ENCODE results near the gene GRK1. TPM values are rescaled to one million over a fixed set of nuclear protein-coding genes. Genes with fewer than 3 reads are reported as not detected.

Gene GRK1
- total and polyA plus RNA-seq, 2 of the 13 experiments (the other 11 are each of a cell fraction or from before 2014, with no cell fraction given): 0.07 to 0.12 TPM

DNA sequence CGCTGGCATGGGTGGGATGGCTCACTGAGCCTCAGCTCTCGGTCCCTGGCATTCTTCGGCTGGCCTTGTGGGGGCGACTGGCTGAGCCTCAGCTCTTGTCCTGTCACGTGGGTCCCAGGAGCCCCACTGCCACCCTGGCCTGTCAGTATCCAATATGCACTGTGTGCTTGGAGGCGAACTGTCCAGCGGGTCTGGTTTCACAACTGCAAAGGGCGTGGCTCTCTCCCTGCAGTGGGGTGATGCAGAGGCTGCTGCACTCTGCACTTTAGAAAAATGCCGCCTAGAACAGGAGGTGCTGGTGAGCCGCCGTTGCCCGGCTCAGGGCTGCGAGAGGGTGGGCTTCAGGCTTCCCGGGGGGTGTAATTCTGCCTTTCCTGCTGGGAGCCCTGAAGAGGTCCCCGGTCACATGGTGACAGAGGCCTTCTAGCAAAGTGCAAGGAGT is 75.0 kb downstream of the GRK1 start (continued):
- TF ChIP-seq SKI (IDR thresholded peaks at IDR 0.05; ENCODE audit: partially characterized antibody) (no peak), MAFK (conservative IDR thresholded peaks at IDR 0.05 in 1 of 2, IDR thresholded peaks at IDR 0.05 in 1 of 2; ENCODE audit: low read length in 2 of 2) (no peak), YEATS2 (CRISPR knock-in tag; IDR thresholded peaks at IDR 0.05; ENCODE audit: borderline replicate concordance) (no peak), ARNT2 (CRISPR knock-in tag; IDR thresholded peaks at IDR 0.05; ENCODE audit: low read depth) (0 out of 2 replicates have a peak, but pooled peaks have one; percentile 33), YY1 (IDR thresholded peaks at IDR 0.05; ENCODE audit: insufficient read depth, insufficient replicate concordance, low read depth, low read length) (peak; percentile 36), ZNF556 (CRISPR knock-in tag; IDR thresholded peaks at IDR 0.05; ENCODE audit: borderline replicate concordance) (peak; percentile 60; the same call in 1 of the 2 replicates), ZNF546 (CRISPR knock-in tag; conservative IDR thresholded peaks at IDR 0.05) (no peak), SMAD1 (CRISPR knock-in tag; IDR thresholded peaks at IDR 0.05; ENCODE audit: borderline replicate concordance, low read depth) (peak; percentile 55; the same call in 1 of the 2 replicates), HNF4G (IDR thresholded peaks at IDR 0.05; ENCODE audit: borderline replicate concordance, low read depth, low read length) (peak; percentile 32; the same call in 1 of the 2 replicates), HNF4G (CRISPR knock-in tag; IDR thresholded peaks at IDR 0.05; ENCODE audit: borderline replicate concordance, low read depth) (no peak), ZBTB21 (CRISPR knock-in tag; IDR thresholded peaks at IDR 0.05) (no peak), ZNF850 (CRISPR knock-in tag; conservative IDR thresholded peaks at IDR 0.05) (no peak), DMAP1 (CRISPR knock-in tag; IDR thresholded peaks at IDR 0.05) (peak; percentile 74), ZNF510 (CRISPR knock-in tag; IDR thresholded peaks at IDR 0.05; ENCODE audit: low read depth) (no peak), NKX3-1 (CRISPR knock-in tag; IDR thresholded peaks at IDR 0.05) (no peak), ZZZ3 (CRISPR knock-in tag; IDR thresholded peaks at IDR 0.05; ENCODE audit: borderline replicate concordance) (no peak), NFE2 (CRISPR knock-in tag; IDR thresholded peaks at IDR 0.05) (no peak), TAF15 (IDR thresholded peaks at IDR 0.05; ENCODE audit: low read depth, low read length, poor library complexity, severe bottlenecking) (no peak), POLR2AphosphoS2 (IDR thresholded peaks at IDR 0.05; ENCODE audit: low read depth, low read length) (no peak), NCOA5 (CRISPR knock-in tag; IDR thresholded peaks at IDR 0.05) (no peak), SUZ12 (IDR thresholded peaks at IDR 0.05; ENCODE audit: low read depth, low read length) (no peak), IRX3 (CRISPR knock-in tag; IDR thresholded peaks at IDR 0.05; ENCODE audit: borderline replicate concordance, low read depth) (no peak), TMF1 (CRISPR knock-in tag; IDR thresholded peaks at IDR 0.05; ENCODE audit: low read depth) (no peak), ZBTB7B (CRISPR knock-in tag; IDR thresholded peaks at IDR 0.05) (peak; percentile 68; the same call in 1 of the 2 replicates), NBN (conservative IDR thresholded peaks at IDR 0.05) (no peak), ZNF614 (CRISPR knock-in tag; IDR thresholded peaks at IDR 0.05; ENCODE audit: borderline replicate concordance) (no peak)
- TF ChIP-seq, protein P1, sequence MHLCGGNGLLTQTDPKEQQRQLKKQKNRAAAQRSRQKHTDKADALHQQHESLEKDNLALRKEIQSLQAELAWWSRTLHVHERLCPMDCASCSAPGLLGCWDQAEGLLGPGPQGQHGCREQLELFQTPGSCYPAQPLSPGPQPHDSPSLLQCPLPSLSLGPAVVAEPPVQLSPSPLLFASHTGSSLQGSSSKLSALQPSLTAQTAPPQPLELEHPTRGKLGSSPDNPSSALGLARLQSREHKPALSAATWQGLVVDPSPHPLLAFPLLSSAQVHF (CRISPR knock-in tag; IDR thresholded peaks at IDR 0.05): no peak
- TF ChIP-seq, protein P2, sequence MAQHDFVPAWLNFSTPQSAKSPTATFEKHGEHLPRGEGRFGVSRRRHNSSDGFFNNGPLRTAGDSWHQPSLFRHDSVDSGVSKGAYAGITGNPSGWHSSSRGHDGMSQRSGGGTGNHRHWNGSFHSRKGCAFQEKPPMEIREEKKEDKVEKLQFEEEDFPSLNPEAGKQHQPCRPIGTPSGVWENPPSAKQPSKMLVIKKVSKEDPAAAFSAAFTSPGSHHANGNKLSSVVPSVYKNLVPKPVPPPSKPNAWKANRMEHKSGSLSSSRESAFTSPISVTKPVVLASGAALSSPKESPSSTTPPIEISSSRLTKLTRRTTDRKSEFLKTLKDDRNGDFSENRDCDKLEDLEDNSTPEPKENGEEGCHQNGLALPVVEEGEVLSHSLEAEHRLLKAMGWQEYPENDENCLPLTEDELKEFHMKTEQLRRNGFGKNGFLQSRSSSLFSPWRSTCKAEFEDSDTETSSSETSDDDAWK (CRISPR knock-in tag; IDR thresholded peaks at IDR 0.05): no peak
- TF ChIP-seq, protein P3, sequence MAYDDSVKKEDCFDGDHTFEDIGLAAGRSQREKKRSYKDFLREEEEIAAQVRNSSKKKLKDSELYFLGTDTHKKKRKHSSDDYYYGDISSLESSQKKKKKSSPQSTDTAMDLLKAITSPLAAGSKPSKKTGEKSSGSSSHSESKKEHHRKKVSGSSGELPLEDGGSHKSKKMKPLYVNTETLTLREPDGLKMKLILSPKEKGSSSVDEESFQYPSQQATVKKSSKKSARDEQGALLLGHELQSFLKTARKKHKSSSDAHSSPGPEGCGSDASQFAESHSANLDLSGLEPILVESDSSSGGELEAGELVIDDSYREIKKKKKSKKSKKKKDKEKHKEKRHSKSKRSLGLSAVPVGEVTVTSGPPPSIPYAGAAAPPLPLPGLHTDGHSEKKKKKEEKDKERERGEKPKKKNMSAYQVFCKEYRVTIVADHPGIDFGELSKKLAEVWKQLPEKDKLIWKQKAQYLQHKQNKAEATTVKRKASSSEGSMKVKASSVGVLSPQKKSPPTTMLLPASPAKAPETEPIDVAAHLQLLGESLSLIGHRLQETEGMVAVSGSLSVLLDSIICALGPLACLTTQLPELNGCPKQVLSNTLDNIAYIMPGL (CRISPR knock-in tag; IDR thresholded peaks at IDR 0.05; ENCODE audit: borderline replicate concordance in 1 of 2, low read depth in 1 of 2): peak; percentile 29 to 66; a peak in 3 of 4 replicates

All from HepG2 (cell line).